Stimulated activated CD8-positive, alpha-beta memory T cell treated with anti-CD3 and anti-CD28 coated beads, Interleukin-7, amount 100 ng/mL, for 1 hour (primary cell): Measurements from ENCODE around the gene MAPK4.
"Not testable (repeated sequence)": the region's sequence is repeated elsewhere in the genome, so short reads cannot be mapped to it uniquely, and the experiment has no call there.

Experiments
- DNase-seq, 2 donors: peaks; one replicate each; pipeline ENCODE4 v3.0.0-alpha.2; 2020; ENCODE audit warnings: low read depth in 2 of 2

Gene MAPK4

DNA sequence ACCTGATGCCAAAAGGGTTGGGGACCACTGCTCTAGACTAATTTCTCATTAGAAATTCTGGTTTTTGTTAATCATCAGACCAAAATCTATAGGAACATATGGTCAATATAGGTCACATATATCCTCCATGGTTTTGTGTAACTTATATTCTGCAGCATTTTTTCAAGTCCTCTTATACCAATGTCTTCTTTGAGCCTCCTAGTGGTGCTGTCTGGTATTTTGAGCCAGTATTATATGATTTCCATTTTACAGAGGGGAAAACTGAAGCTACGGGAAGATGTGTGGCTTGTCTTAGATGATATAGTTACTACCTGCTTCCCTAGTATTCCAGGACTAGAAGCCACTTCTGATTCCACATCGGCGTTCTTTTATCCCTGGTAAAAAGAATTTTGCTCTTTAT is 13.8 kb downstream of the MAPK4 start:
- DNase-seq: no peak

DNA sequence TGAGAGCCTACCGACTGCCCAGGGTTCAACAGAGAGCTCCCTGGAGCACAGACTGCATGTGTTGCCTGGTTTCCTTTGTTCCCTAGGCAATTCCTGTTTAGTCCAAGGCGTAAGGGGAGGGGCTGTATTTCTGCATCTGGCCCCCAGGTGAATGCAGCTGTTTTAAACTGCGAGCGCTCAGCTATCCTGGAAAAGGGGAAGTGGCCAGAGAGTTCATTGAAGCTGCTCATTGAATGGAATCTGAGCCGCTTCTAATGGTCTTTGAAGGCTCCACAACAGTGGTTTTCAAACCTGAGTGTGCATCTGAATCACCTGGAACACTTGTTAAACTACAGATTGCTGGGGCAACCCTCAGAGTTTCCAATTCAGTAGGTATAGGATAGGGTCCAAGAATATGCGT is 18.1 kb downstream of the MAPK4 start:
- DNase-seq: no peak

DNA sequence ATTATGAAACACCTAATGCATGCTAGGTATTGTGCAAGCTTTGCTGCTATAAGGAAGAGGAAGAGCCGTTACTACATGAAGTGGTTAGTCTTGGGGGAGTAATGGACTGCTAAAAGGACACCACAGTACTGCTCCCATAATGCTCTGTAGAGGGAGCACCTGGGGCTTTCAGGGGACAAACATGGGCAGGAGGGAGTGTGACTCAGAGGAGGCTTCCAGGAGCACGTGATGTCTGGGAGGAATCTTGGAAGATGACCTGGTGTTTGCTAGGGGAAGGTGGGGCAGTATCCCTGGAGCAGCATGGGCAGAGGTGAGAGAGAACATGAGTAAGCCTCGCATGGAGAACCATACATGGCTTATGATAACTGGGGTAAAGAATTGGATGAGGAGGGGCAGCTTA is 18.8 kb downstream of the MAPK4 start:
- DNase-seq: no peak

DNA sequence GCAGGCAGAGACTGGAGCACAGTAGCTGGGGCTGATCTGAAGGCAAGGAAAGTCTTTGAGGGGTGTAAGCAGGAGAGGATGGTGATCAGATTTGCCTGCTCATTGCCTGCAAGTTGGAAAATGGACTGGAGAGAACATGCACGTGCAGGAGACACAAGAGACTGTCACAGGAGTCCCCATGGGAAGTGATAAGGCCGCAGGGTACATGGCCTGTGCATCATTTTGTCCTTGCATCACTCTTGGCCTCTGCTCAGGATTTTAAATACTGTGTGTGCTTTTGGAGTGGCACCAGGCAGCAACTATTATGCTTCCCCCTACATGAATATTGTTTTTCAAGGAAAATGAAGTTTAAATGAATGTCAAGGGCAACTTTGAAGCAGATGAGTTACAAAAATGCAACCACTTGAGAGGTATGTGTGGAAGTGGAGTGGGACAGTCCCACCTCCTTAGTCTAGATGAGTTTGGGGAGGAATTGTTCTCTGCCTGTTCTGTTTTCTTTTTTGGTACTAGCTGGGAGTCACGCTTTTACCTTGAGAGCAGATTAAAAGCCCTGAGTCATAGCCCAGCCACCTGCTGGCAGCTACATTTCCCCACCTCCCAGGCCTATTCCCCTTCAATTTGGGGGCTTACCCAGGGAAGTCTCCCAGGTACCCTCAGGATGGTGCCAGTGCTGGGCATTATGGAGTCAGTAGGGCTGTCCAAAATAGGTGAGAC is 19.3 kb downstream of the MAPK4 start:
- DNase-seq: no peak

DNA sequence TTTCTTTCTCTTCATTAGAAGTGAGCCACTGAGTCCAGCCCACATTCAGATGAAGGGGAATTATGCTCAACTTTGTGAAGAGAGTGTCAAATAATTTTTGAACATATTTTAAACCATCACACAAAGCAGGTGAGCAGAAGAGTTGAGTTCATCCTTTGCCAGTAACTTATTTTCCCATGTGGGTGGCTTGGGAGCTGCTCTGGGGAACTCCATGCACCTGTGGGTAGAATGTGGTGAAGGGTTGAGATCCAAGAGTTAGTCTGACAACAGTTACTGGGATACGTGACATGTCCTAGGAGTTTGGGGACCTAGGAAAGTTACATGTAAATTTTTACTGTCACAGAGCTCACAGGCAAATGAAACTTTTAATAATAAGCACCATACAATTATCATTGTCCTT is 21.6 kb downstream of the MAPK4 start:
- DNase-seq: no peak

DNA sequence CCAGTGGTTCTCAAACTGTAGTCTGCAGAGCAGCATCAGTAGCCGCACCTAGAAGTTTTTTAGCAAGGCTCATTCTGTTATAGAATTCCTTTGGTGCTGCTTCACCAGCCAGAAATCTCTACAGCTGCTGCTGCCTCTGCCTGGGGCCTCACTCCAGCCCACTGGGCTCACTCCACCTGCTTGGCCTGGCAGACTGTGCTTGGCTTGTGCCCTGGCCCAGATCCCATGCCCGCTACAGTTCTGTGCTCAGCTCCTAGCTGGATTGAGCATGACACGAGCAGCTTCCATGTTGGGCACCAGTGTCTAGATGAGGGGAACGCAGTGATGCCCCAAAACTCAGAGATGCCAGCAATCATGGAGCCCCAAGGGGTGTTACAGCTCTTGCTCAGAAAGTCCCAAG is 22.6 kb downstream of the MAPK4 start:
- DNase-seq: no peak

DNA sequence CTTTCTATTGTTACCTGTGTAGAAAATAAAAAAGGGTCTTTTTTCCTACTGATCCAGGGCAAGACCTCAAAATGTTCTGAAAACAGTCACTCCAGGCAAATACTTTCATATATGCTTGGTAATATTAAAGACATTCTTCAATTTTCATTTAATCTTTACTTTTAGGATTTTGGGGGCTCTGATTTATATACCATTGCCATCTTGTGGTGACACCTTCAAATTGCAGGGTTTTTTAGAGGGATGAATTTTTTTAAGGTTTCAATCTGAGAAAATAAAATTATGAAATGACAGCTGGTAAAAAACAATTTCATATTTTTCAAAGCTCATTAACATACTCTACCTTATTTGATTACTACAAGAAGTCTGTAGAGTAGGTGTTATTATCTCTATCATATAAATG is 26.8 kb downstream of the MAPK4 start:
- DNase-seq: no peak

DNA sequence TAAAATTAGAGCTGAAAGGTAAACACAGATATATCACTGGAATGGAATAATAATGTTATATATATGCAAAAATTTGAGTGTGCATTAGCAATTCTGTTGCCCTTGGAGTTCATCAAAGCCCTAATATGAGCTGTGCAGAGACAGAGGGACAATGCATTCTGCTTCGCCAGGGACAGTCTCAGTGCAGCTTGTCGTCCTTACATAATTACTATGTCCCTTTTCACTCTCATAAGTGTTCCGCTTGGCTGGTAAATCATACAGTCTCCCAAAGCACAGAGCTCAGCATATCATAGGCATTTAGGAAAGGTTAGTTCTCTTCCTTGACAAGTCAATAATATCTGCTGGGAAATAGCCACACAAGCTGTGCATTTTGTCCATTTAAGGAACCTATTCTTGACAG is 30.7 kb downstream of the MAPK4 start:
- DNase-seq: no peak

DNA sequence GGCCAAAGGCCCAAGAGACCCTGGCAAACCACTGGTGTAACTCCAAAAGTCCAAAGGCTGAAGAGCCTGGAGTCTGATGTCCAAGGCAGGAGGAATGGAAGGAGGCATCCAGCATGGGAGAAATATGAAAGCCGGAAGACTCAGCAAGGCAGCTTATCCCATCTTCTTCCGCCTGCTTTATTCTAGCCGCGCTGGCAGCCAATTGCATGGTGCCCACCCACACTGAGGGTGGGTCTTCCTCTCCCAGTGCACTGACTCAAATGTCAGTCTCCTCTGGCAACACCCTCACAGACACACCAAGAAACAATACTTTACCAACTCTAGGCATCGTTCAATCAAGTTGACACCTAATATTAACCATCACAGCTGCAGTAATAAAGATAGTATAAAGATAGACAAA is 34.1 kb downstream of the MAPK4 start:
- no peak for DNase-seq

DNA sequence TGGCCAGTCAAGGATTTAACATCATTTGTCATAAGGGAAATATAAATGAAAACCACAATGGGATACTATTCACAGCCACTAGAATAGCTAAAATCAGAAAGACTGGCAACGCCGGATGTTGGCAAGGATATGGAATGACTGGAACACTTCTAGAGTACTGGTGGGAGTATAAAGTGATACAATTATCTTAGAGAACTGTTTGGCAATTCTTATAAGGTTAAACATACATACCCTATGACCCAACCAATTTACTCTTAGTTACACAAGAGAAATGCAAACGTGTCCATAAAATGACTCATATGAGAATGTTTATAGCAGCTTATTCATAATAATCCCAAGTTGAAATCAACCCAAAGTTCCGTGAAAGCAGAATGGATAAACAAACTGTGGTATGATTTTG is 35.1 kb downstream of the MAPK4 start:
- no peak for DNase-seq

DNA sequence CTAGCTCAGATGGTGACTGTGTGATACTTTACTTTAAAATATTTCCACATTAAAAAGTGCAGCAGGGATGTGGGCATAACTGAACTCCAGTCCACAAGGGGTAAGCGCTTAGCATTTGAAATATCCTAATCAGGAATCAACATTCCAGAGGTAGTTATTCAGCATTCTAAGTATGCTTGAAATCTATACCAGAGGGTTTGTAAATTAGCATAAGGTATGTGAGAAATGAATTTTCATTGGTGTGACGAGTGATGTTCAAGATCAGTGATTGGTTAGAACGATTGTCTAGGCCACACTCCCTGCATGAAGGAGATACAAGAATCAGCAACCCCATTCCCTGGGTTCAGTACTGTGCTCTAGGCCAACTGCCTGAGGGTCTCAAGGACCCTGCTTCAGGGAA is 42.6 kb downstream of the MAPK4 start:
- no peak for DNase-seq

DNA sequence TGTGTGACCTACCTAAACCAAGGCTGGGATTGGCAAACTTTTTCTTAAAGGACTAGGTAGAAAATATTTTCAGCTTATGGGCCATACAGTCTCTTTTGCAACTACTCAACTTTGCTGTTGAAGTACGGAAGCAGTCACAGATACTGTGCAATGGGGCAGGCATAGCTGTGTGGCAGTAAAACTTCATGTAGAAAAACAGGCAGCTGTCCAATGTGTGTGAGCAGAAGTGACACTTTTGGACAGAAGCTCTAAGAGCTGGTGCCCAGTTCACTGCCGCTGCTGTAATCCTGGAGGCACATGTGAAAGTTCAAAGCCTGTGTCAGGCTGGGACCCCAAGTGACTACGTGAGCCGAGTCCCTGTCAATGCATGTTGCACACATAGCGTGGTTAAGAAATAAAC is 46.7 kb downstream of the MAPK4 start:
- DNase-seq: no peak

DNA sequence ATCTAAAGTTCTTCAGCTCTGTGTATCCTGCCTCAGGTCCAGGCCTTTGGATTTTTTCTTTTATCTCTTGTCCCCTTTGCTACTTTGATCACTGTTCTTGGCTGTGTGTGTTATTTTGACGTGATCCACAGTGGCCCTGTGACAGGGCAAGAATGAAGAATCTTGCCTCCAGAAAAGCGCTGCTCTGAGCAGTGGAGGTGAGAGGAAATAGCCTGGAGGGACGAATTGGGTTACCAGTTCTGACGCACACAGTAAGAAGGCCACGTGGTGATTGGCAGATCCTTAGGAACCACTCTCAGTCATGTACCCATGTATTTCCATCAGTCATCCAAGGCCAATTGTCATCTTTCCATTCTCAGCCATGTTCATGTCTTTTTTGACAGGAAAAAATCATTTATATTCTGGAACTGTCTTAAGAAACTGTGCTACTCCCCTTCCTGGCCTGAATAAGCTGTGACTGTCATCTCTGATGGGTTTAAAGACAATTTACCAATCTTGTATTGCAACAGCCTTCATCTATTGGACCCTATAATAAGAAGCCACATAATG is 47.6 kb downstream of the MAPK4 start:
- no peak for DNase-seq

DNA sequence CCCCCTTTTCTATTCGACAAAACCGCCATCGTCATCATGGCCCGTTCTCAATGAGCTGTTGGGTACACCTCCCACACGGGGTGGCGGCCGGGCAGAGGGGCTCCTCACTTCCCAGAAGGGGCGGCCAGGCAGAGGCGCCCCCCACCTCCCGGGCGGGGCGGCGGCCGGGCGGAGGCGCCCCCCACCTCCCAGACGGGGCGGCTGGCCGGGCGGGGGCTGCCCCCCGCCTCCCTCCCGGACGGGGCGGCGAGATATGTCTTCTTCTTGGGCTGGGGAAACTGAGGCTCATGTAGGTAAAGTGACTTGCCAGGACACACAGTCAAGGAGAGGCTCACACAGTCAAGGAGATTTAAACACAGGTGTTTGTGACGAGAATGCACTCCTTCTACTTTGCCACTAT is 49.3 kb downstream of the MAPK4 start:
- not testable (repeated sequence) for DNase-seq

DNA sequence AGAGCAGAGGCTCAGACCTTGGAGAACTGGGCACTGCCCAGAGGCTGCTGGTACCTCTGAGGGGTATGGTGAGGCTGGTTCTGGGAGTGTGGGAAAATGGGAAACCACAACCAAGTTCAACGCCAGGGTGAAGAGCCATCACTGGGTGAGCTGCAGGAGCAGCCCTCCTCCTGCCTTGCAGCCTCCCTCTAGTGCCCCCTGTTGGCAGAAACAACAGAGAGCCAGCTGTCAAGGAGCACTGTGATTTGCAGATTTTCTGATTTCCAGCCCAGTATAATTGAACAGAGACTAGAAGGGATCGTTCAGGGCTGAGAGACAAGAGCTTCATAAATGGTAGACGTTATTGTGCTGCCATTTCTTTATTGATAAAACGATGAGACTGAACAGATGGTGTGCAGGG is 50.5 kb downstream of the MAPK4 start:
- no peak for DNase-seq

DNA sequence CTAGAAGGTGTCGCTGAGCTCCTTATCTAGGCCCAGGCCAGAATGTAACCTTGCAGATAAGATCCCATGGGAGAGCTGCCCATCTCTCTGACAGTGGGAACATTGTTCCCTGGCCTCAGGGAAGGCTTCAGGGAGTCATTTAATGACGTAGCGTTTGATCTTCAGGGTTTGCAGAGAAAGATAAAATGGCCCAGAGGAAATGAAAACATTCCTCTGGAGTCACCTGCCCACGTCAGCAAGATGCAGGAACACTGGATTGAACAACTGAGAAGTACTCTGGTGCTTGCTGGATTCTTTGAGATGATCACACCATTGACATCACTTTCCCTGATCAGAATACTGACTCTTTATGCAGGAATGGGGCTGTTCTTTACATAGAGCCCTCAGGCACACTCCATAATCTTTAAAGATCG is 51.6 kb downstream of the MAPK4 start:
- no peak for DNase-seq

DNA sequence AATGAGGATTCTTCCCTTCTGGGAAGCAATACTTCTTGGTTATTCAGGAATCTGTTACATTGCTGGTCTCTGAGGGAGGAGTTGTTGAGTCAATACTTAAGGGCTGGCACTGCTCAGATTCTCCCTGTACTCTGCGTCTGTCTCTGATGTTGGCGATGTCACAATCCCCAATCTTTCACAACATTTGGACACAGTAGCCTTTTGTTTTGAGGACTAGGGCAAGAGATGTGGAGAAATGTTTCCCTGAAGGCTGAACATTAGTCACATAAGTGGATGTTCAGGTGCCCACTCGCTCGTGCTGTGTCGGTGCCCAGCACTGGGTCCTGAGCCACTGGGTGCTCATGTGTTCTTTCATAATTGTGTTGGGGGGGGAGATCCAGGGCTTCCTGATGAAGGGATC is 55.0 kb downstream of the MAPK4 start:
- no peak for DNase-seq

DNA sequence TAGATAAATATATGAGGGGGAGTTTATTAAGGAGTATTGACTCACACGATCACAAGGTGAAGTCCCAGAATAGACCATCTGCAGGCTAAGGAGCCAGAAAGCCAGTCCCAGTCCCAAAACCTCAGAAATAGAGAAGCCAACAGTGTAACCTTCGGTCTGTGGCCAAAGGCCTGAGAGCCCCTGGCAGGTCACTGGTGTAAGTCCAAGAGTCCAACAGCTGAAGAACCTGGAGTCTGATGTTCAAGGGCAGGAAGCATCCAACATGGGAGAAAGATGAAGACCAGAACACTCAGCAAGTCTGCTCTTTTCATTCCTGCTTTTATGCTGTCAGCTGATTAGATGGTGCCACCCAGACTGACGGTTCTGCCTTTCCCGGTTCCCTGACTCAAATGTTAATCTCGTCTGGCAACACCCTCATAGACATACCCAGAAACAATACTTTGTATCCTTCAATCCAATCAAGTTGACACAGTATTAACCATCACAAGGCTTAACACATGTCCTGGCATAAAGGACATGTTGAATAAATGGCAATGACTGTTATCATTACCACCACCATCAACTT is 56.7 kb downstream of the MAPK4 start:
- DNase-seq: no peak

DNA sequence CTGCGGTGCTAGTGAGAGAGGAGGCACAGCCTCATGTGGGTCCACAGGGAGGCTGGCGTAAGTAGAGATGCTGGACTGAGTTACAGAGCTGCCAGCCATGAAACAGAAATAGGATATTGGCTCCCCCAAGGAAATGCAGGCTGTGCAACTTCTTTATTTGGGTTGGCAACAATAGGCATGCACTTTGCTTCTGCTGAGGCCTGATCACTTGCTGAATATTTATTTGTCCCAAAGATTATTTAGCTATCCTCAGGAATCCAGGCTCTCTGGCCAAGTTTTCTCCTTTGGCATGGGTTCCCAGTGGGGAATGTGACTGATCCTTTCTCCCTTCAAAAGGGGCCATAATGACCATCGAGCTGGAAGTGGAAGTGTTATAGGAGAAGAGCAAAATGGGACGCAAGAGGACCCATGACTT is 60.0 kb downstream of the MAPK4 start:
- DNase-seq: no peak

DNA sequence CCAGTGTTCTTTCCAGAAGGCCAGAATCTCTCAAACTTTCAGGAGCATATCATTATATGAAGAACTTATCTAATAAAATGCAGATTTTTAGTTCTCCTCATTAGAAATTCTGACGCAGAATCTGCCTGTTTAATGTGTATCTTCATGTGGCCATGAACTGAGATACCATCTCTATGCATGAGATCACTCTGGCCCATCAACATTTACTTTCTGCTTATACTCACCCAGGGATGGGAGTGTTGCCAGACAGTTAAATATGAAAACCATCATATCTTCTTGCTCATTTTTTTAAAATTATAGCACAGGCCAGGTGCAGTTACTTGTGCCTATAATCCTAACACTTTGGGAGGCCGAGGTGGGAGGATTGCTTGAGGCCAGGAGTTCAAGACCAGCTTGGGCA is 60.4 kb downstream of the MAPK4 start:
- DNase-seq: no peak

DNA sequence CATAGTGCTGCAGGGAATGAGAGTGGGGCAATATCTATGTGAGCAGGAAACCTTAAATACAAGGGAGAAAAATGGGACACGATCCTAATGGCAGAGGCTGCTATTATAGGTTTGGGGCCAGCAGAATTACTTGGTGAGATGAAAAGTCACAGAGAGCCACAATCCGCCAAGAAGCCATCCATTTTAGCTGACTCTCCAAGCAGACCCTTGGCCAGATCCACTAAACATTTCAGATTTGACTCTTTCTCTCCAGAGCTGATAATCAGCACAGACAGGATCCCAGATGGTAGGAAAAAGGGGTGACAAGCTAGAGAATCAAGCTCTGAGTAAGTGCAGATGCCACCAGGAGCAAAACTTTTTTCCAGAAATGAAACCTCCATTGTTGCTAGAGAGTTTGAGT is 61.5 kb downstream of the MAPK4 start:
- no peak for DNase-seq

DNA sequence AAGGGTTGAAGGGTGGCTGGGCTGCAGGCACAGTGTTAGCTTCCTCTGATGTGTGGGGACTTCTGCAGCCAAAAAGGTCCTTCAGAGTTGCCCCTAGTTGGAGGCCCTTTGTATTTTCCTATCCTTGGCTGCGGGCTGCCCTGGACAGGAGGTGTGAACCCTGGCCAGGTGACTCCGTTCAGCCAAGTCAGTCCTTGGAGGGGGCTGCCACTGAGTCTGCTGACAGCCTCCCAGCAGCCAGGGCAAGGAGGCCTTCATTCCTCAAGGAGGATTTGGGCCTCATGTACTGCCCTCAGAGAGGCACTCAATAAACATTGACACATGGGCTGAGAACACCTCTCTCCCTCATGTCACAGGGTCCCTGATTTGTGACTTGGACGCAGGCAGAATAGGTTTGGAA is 62.4 kb downstream of the MAPK4 start:
- DNase-seq: no peak

DNA sequence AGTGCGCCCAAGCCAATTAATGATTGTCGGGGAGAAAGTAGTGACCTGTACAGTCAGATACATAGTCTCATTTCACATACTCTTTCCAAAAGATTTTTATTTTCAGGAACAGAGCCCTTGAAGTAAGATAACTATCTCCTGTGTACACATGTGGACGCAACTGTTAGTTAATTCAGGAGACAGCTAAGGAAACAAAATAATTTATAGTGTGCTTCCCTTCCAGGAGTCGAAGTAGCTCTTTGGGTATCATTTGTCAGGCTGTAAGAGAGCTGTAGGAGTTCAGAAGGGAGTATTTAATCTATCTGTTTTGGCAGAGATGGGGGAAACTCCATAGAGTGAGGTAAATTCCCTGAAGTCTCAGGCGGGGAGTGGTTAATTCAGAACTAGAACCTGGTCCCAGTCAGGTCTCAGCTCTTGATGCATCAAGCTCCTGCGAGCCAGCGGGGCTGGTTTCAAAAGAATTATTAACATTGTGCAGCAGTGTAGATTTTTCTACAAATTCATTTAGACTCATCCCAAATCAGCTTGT is 63.0 kb downstream of the MAPK4 start:
- DNase-seq: no peak
